ENCODE results near the gene KCNAB1. TPM values are rescaled to one million over a fixed set of nuclear protein-coding genes. Genes with fewer than 3 reads are reported as not detected.

Gene KCNAB1
- total and polyA plus RNA-seq, 2 donors (not counting 1 experiment from before 2014, with no cell fraction given), result 0.03 to 0.33 TPM

GRCh38 chr3:156581954-156582353 lies 461.6 kb downstream of the KCNAB1 start:
- H3K4me3 ChIP-seq (replicated peaks in 1 of 4; ENCODE audit: control extremely low read depth in 1 of 4, insufficient read depth in 1 of 4, low read depth in 3 of 4, low read length in 4 of 4), result no peak overlapping the region
- no peak overlapping the region for H3K9ac ChIP-seq (ENCODE audit: insufficient read depth, low read length)
- H3K27me3 ChIP-seq (ENCODE audit: control insufficient read depth, insufficient read depth, low read length), result no peaks in the 10 kb centered on the region
- H3K79me2 ChIP-seq (ENCODE audit: control insufficient read depth, insufficient read depth, low read length), result no peaks in the 10 kb centered on the region
- no peaks in the 10 kb centered on the region for H3K4me1 ChIP-seq (ENCODE audit: control insufficient read depth, extremely low read depth, insufficient read depth, low read length)
- no peaks in the 10 kb centered on the region for H3K9me3 ChIP-seq (ENCODE audit: control insufficient read depth, insufficient read depth, low read depth, low read length)
- no peak overlapping the region for H3K4me2 ChIP-seq (ENCODE audit: extremely low read depth, insufficient read depth, low read length)
- no peaks in the 10 kb centered on the region for H4K20me1 ChIP-seq (ENCODE audit: control insufficient read depth, extremely low read depth, insufficient read depth, low read length)
- no peaks in the 10 kb centered on the region for H3K36me3 ChIP-seq (ENCODE audit: control insufficient read depth, insufficient read depth, low read length)
- no peak overlapping the region for H2AFZ ChIP-seq (ENCODE audit: low read length)
- no peak overlapping the region for H3K27ac ChIP-seq (ENCODE audit: insufficient read depth, low read length)
- DNase-seq (ENCODE audit: low read depth in 2 of 2), result no peak
- TF ChIP-seq CTCF (conservative IDR thresholded peaks at IDR 0.05 in 1 of 2, IDR thresholded peaks at IDR 0.05 in 1 of 2; ENCODE audit: low read depth in 1 of 2, low read length in 2 of 2), result no peak
- TF ChIP-seq EZH2 (IDR thresholded peaks at IDR 0.05; ENCODE audit: low read length, missing control alignments), result no peak

- H3K9ac ChIP-seq (ENCODE audit: insufficient read depth, low read length), result no peak overlapping the region
- no peaks in the 10 kb centered on the region for H4K20me1 ChIP-seq (ENCODE audit: control insufficient read depth, extremely low read depth, insufficient read depth, low read length)
- no peaks in the 10 kb centered on the region for H3K36me3 ChIP-seq (ENCODE audit: control insufficient read depth, insufficient read depth, low read length)
- H3K27me3 ChIP-seq (ENCODE audit: control insufficient read depth, insufficient read depth, low read length), result no peaks in the 10 kb centered on the region
- no peak for TF ChIP-seq CTCF (conservative IDR thresholded peaks at IDR 0.05 in 1 of 2, IDR thresholded peaks at IDR 0.05 in 1 of 2; ENCODE audit: low read depth in 1 of 2, low read length in 2 of 2)
- no peak for TF ChIP-seq EZH2 (IDR thresholded peaks at IDR 0.05; ENCODE audit: low read length, missing control alignments)
- no peaks in the 10 kb centered on the region for H3K9me3 ChIP-seq (ENCODE audit: control insufficient read depth, insufficient read depth, low read depth, low read length)
- no peak overlapping the region for H3K4me2 ChIP-seq (ENCODE audit: extremely low read depth, insufficient read depth, low read length)
- no peaks in the 10 kb centered on the region for H3K79me2 ChIP-seq (ENCODE audit: control insufficient read depth, insufficient read depth, low read length)
- DNase-seq (ENCODE audit: low read depth in 2 of 2), result no peak
- no peak overlapping the region for H3K27ac ChIP-seq (ENCODE audit: insufficient read depth, low read length)
- H2AFZ ChIP-seq (ENCODE audit: low read length), result no peak overlapping the region
- H3K4me3 ChIP-seq (replicated peaks in 1 of 4; ENCODE audit: control extremely low read depth in 1 of 4, insufficient read depth in 1 of 4, low read depth in 3 of 4, low read length in 4 of 4), result no peak overlapping the region
- no peaks in the 10 kb centered on the region for H3K4me1 ChIP-seq (ENCODE audit: control insufficient read depth, extremely low read depth, insufficient read depth, low read length)
Observed at GRCh38 chr3:156582532-156583183, 462.3 kb downstream of the KCNAB1 start.

GRCh38 chr3:156583469-156583868 lies 463.1 kb downstream of the KCNAB1 start:
- Histone ChIP-seq H3K4me2 (ENCODE audit: extremely low read depth, insufficient read depth, low read length) (no peak overlapping the region), H4K20me1 (ENCODE audit: control insufficient read depth, extremely low read depth, insufficient read depth, low read length) (no peaks in the 10 kb centered on the region), H3K79me2 (ENCODE audit: control insufficient read depth, insufficient read depth, low read length) (no peaks in the 10 kb centered on the region), H3K9me3 (ENCODE audit: control insufficient read depth, insufficient read depth, low read depth, low read length) (no peaks in the 10 kb centered on the region), H3K9ac (ENCODE audit: insufficient read depth, low read length) (no peak overlapping the region), H2AFZ (ENCODE audit: low read length) (no peak overlapping the region), H3K4me3 (replicated peaks in 1 of 4; ENCODE audit: control extremely low read depth in 1 of 4, insufficient read depth in 1 of 4, low read depth in 3 of 4, low read length in 4 of 4) (no peak overlapping the region), H3K27ac (ENCODE audit: insufficient read depth, low read length) (no peak overlapping the region), H3K36me3 (ENCODE audit: control insufficient read depth, insufficient read depth, low read length) (no peaks in the 10 kb centered on the region), H3K4me1 (ENCODE audit: control insufficient read depth, extremely low read depth, insufficient read depth, low read length) (no peaks in the 10 kb centered on the region), H3K27me3 (ENCODE audit: control insufficient read depth, insufficient read depth, low read length) (no peaks in the 10 kb centered on the region)
- DNase-seq (ENCODE audit: low read depth in 2 of 2), result no peak
- TF ChIP-seq EZH2 (IDR thresholded peaks at IDR 0.05; ENCODE audit: low read length, missing control alignments) (no peak), CTCF (conservative IDR thresholded peaks at IDR 0.05 in 1 of 2, IDR thresholded peaks at IDR 0.05 in 1 of 2; ENCODE audit: low read depth in 1 of 2, low read length in 2 of 2) (no peak)

All from fibroblast of lung (primary cell).